ENCODE data around the gene TYW1.
"Not testable (repeated sequence)": the region's sequence is repeated elsewhere in the genome, so short reads cannot be mapped to it uniquely, and the experiment has no call there.

Gene TYW1

DNA sequence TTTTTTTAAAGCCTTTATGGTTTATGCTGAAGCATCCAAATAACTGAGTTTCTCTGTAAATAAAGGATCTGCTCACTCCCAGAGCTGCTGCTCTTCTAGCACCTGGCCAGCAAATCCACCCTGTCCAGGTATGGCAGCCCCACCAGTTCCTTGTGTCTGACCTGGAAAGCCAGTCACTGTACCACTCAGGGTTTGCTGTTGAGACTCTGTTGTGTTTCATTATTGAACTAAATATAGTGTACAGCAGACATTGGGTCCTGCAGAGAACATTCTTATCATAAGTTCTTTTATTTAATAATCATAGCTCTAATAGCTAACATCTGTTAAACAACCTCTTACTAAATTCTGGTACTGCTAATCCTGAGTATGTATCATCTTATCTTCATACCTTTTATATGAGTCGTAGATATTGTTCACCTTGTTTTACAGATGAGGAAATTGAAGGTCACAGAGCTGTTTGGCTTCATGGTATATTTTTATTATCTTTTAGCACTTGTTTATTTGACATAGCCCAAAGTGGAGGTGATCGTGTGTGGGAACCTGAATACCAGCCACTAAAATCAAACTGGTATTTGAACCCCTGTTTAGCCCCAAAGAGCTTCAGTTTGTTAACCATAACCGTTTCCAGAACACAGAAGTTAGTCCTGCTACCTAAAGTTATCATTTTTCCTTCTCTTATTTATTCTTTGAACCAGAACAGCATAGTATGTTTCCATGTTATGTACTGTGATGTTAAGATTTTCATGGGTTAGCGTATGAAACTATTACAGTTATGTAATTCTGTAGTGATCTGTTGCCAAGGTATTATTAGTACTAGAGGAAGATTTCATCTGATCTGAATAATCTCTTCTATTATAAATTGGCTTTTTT, 139.2 kb downstream of the TYW1 start:
- not testable (repeated sequence) for DNase-seq

DNA sequence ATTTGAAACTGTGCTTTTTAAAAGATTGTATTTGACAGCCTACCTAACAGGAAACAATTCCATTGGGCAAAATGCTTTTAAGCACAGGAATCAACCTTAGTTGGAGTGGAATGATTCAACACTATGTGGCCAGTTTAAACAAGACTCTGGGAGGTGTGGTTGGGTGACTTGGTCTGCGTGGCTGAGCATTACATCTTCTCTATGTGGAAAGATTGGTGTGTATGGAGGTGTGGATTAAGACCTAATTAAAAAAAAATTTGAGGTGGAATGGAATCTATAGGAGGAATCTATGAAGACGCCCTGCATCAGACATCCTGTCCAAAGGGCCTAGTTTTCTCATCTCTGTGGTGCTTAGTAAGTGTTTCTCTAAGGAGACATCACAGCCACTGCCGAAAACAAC, 140.9 kb downstream of the TYW1 start:
- not testable (repeated sequence) for DNase-seq

DNA sequence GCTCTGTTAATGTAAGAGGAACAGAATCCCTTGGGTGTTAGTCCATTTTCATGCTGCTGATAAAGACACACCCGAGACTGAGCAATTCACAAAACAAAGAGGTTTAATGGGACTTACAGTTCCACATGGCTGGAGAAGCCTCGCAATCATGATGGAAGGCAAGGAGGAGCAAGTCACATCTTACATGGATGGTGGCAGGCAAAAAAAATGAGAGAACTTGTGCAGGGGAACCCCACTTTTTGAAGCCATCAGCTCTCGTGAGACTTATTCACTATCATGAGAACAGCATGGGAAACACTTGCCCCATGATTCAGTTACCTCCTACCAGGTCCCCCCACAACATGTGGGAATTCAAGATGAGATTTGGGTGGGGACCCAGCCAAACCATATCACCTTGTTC, 143.2 kb downstream of the TYW1 start:
- not testable (repeated sequence) for DNase-seq

DNA sequence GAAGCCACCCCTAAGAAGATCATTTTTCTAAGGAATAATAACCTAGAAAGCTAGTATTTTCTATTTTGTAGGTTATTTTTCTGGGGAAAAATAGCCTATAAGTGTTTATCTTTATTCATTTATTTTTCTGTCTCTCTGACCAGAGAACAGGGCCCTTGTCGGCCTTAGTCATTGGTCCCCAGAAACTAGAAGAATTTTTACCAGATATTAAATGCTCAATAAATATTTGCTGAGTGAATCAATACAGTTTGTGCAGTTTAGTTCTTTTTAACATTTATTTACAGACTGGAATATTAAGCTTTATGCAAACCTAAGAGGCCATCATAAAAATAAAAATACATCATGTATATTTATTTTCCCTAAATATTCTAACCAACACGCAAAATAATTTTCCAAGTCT, 144.4 kb downstream of the TYW1 start:
- DNase-seq = not testable (repeated sequence)

DNA sequence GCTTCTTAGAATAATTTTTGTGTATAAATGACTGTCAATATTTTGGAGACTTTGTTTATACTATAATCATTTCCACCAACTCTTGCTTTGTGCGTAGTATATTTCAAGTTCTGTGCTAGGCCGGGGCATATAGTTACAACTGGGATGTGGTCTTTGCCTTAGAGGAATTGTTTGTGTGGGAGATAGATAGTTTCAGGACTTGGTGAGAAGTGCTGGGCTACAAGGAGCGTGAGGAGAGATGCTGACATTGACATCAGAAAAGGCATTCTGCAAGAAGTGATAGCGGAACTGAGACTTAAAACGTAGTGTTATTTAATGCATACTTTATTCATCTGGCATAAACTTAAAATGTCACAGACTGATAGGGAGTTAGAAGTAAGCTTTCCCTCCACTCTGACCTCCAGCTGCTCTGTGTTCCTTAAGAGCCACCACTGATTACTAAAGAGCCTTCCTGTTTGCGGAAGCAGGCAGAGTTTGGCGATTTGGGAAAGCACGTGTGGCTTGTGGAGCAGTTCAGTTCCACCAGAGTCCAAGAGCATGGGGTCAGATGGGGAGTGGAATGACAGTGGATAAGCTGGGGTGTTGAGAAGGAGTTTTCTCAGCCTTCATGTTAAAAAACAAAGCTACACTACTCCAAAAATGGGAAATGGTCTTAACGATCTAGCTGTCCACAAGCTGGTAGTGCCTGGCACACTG, 146.6 kb downstream of the TYW1 start:
- DNase-seq = not testable (repeated sequence)

DNA sequence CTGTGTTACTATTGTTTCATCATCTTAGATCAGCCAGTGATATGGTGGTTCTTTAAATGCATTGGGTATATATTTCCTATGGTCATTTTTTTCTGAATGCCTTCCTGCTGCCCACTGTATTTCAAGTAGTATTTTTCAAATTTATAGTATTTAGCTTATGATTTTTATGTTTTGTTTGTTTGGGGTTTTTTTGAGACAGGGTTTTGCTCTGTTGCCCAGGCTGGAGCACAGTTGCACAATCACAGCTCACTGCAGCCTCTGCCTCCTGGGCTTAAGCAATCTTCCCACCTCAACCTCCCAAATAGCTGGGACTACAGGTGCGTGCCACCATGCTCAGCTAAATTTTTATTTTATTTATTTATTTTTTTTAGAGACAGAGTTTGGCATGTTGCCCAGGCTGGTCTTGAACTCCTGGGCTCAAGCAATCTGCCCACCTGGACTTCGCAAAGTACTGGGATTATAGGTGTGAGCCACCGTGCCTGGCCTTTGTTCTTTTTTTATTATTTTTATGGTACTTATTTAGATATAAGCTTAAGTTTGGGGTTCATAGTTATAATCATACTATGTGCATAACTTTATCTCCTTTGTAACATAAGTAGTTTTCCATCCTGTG, 149.1 kb downstream of the TYW1 start:
- peak in 1 of 3 experiments; percentile 4 for DNase-seq

DNA sequence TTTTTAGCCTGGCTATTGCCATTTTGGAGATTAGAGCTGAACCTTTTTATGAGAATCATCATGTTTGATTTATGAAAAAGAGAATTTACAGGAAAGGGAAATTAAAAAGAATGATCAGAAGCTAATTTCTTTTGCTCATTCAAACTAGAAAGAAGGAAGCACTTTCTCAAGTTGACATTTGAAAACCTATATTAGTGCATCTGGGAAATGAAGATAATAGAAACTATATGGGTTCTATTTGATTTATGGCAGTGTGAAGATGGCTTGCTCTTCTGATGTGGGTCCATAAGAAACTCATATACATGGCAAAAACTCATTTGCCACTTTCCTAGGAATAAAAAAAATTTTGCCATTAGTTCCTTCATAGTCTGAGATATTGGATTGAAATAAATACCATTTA, 152.5 kb downstream of the TYW1 start:
- not testable (repeated sequence) for DNase-seq

DNA sequence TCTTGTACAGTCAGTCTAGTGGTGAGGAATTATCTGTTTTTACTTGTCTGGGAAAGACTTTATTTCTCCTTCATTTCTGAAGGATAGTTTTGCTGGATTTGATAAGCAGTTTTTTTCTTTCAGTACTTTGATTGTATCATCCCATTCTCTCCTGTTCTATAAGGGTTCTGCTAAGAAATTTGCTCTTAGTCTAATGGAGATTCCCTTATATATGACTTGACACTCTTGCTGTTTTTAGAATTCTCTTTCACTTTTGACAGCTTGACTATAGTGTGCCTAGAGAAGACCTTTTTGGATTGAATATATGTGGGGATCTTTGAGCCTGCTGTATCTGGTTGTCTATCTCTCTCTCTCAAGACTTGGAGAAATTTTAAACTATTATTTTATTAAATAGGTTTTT, 157.7 kb downstream of the TYW1 start:
- DNase-seq = not testable (repeated sequence)

DNA sequence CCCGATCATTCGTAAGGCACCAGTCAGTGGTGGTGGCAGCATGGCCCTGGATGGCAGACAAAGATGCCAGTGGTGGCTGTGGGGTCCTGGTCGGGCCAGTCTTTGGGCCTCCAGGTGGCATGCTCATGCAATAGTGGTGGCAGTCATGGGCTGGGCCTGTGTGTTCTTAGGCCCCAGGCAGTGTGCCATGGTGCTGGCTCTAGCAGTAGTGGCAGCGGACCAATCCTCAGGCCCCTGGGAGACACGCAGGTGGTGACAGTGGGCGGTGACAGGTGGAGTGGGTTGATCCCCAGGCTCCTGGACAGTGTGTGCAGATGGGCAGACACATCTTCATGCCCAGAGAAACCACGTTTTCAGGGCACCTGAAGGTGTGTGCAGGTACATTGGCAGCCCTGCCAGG, 159.4 kb downstream of the TYW1 start:
- not testable (repeated sequence) for DNase-seq

DNA sequence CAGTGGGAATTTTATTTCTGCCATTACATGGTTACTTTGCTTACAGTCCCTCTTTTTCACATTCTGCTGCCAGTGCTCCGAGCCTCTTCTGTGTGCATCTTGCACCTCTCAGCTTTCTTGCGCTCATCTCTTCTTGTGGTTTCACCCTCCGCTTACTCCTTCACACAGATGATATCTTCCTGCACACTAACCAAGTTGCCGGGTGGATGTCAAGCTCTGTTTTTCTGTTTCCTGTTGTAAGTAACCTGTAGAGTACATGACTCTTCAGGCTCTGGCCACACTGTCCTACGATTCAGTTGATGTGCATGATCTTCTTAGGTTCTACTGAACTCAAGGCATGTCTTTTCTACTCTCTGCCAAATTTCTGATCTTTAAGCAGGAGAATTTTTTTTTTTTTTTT, 166.7 kb downstream of the TYW1 start:
- not testable (repeated sequence) for DNase-seq

DNA sequence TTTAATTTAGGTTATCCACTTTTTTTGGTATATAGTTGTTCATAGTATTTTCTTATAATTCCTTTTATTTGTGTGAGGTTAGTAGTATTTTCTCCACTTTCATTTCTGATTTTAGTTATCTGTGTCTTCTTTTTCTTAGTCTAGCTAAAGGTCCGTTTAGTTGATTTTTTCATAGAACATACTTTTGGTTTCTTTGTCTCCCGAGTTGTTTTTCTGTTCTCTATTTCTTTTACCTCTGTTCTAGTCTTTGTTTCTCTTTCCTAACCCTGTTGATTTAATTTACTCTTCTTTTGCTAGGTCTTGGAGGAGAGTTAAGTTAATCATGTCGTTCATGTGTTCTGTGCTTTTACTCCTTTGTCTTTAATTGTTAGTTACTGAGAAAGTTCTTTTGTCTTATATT, 174.5 kb downstream of the TYW1 start:
- DNase-seq = not testable (repeated sequence)

DNA sequence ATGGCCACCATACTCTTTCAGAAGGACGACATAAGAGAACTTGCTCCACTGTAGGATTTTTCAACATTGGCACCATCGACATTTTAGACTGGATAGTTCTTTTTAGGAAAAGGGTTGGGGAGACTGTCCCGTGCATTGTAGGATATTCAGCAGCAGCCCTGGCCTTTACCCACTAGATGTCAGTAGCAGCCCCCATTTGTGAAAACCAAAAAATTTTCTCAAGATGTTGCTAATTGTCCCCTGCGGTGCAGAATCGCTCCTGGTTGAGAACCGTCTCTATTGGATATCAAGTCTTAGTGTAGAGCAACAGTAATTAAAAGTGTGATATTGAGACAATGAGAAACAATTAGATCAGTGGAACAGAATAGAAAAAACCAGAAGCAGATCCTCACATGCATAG, 180.1 kb downstream of the TYW1 start:
- DNase-seq = not testable (repeated sequence)

DNA sequence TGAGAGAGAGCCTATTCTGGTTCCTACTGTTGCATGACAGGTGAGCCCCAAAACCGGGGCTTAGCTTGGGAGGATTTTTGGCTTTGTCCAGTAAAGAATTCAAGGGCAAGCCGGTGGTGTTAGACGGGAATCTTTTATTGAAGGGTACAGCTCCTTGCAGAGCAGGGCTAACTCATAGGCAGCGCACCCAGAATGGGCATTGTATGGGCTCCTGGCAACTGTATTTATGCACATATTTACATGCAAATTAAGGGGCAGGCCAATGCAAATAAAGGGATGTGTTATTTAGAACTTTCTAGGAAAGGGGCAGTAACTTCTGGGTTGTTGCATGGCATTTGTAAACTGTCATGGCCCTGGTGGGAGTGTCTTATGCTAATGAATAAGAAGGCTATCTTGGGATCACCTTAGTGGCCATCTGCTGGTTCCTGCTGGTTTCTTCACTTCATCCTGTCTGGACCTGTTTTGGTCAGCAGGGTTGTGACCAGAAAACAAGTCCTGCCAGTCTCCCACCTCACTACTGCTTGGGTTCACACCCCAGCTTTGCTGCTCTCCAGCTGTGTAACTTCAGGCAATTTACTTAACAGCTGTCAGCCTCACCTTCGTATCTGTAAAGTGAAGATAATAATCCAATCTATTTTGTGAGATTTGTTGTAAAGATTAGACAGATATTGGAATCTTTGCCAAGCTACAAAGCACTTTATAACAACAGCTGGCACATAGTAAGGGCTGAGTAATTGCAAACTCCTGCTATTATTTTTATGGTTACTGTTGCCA, 182.5 kb downstream of the TYW1 start:
- DNase-seq = peak in 1 of 3 experiments; percentile 8

DNA sequence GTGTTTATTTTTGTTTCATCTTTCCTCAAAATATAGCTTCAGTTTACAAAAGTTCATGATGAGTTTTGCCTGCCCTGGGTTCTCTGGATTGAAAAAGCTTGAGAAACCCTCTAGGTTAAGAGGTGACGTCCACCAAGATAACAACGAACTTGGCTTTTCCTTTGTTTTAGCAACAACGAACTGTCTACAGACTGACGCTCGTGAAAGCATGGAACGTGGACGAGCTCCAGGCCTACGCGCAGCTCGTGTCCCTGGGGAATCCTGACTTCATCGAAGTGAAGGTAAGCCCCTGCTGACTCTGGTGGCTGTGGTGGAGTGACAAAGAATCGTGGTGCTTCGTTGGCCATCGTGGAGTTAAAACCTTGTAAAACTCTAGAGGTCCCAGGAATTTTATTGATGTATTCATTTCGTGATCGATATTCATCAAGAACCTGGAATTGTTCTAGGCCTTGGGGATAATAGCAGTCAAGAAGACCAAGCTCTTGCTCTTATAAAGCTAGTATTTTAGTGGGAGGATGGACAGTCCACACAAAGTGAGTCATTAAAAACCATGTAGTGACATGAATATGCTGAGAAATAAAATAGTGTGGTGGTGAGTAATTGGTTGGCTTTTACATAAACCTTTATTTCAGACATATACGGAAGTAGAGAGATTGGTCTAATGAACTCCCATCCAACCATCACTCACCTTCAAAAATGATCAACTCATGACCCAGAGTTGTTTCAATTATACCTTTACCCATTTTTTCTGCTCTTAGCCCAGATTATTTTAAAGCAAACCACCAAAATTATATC, 186.5 kb downstream of the TYW1 start:
- DNase-seq = not testable (repeated sequence)

DNA sequence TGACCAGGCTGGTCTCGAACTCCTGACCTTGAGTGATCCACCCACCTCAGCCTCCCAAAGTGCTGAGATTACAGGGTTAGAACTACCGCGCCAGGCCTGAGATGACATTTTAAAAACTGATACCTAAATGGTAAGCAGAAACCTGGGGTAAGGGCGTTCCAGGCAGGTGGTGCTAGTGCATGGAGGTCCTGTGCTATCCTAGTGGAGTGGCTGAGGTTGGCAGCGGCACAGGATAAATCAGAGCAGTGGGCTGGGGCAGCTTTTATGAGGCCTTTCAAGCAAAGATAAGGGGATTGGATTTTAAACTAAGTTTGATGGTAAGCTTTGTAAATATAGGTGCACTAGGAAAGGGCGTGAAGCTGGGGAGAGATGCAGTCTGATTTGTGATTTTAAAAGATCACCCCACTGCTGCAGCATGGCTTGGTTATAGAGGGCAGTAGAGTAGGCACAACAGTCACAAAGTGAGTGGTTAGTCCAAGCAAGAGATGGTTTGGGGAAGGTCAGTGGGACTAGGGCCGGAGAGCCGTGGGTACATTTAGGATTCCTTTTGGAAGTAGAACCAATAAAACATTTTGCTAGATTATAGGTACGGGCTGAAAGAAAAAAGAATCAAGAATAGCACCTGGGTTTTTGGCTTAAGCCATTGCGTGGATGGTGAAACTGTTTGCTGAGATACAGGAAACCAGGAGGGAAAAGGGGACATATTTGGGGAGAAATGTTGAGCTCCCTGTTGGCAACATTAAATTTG, 188.5 kb downstream of the TYW1 start:
- DNase-seq = not testable (repeated sequence)

DNA sequence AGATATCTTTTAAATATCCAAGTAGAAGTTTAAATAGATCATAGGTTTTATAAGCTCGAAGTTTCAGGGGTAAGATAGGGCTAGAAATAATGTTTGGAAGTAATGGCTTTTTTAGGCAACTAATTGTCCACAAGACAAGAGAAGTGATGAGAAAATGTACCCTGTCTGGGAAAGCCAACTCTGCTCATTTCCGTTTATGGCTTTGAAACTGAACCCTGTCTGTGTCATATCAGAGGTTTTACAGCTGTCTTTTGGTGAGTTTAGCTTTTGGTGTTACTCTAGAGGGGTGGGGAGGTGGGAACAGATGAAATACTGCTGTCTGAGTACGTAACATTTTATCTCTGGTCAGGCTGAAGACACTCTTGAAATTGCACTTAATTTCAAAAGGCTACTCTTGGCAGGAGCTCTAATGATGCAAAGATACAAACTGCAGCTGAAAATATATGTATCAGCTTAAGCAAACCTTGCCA, 189.1 kb downstream of the TYW1 start:
- DNase-seq = not testable (repeated sequence)

DNA sequence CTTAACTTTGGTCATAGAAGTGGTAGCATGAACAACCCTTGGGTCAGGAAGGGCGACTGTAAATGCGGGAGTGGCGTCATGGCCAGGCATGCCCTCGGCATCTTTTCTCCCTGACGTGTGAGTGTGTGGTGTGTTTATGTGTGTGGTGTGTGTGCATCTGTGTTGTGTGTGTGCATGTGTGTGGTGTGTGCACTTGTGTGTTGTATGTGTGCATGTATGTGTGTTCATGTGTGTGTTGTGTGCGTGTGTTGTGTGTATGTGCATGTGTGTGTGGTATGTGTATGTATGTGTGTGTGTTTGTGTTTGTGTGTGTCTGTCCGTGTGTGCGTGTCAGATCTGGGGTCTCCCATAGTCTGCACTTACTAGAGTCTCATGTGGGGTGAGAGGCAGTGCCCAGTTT, 192.5 kb downstream of the TYW1 start:
- DNase-seq = not testable (repeated sequence)

DNA sequence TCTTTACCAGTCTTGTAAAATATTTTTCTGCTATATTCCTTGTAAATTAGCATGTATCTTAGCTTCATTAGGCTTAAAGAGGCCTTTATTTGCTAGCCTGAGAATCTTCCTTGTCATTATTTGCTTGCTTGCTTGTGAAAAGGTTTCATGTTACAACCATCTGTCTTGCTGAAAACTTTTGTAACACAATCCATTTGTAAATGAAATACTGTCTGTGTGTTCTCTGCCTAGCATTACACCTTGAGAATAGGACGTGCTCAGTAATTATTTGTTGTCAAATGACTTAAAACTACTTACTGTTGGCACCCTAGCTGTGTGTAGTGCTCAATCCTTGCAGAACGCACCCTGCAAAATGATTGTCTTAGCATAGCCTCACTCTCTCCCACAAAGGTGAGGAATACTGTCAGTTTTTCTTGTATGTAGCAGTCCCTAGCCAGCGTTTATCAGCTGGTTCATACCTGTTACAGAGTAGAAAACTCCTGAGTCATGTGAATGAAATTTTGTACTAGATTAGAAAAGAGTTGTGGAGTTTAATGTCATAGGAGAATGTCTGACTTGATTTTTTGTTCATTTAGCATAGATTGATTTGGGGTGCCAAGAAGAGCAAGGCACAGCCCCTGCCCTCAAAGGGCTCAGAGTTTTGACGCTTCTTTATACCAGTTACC, 193.3 kb downstream of the TYW1 start:
- peak in 1 of 3 experiments; percentile 31 for DNase-seq

DNA sequence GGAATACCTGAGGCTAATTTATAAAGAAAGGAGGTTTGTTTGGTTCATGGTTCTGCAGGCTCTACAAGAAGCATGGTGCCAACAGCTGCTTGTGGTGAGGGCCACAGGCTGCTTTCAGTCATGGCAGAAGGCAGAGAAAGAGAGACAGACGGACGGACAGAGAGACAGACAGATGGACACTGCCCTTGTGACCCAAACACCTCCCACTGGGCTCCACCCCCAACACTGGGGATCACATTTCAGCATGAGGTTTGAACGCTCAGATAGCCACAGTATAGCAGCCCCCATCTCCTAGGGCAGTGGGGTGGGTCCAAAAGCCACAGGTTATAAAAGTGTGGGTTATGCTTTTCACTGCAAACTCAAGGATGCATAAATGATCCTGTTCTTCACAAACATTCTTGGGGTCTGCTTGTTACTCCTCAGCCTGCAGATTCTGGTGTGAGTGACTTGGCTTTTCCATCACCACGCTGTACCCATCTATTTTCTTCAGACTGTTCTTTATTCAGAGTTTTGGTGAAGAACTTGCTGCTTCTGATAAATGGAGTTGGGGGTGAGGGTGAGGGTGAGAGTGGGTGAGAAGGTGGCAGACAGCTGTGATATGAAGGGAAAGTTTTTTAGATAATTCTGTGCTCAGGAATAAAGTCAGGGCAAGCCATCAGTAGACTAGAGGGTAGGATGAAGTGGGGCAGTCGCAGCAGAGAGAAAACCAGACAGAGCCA, 194.5 kb downstream of the TYW1 start:
- DNase-seq = not testable (repeated sequence)

Measured in NCI-H1417 (cell line).